ENCODE results near the gene ARHGEF7. TPM values are rescaled to one million over a fixed set of nuclear protein-coding genes. Genes with fewer than 3 reads are reported as not detected.
"Not testable (repeated sequence)": the region's sequence is repeated elsewhere in the genome, so short reads cannot be mapped to it uniquely, and the experiment has no call there.

The ARHGEF7 gene
- total RNA-seq, 1 donor from 2014 or later, result 52.8 TPM

GRCh38 chr13:111248822-111249221 lies 133.7 kb downstream of the ARHGEF7 start:
- DNase-seq (ENCODE audit: low read depth), result peak; percentile 33

- peak; percentile 45 for DNase-seq (ENCODE audit: low read depth)
Measured at GRCh38 chr13:111249637-111250360, 134.7 kb downstream of the ARHGEF7 start.

- DNase-seq (ENCODE audit: low read depth), result no peak
Measured at GRCh38 chr13:111251646-111252445, 136.7 kb downstream of the ARHGEF7 start.

GRCh38 chr13:111252446-111253364 lies 137.6 kb downstream of the ARHGEF7 start:
- no peak for DNase-seq (ENCODE audit: low read depth)

GRCh38 chr13:111253365-111253872 lies 138.3 kb downstream of the ARHGEF7 start:
- no peak for DNase-seq (ENCODE audit: low read depth)

- DNase-seq (ENCODE audit: low read depth), result no peak
Measured at GRCh38 chr13:111255228-111255790, 140.2 kb downstream of the ARHGEF7 start.

- DNase-seq (ENCODE audit: low read depth), result no peak
Measured at GRCh38 chr13:111256458-111256857, 141.3 kb downstream of the ARHGEF7 start.

- DNase-seq (ENCODE audit: low read depth), result no peak
Measured at GRCh38 chr13:111256946-111257345, 141.8 kb downstream of the ARHGEF7 start.

GRCh38 chr13:111257899-111258298 lies 142.8 kb downstream of the ARHGEF7 start:
- not testable (repeated sequence) for DNase-seq (ENCODE audit: low read depth)

- DNase-seq (ENCODE audit: low read depth), result no peak
Measured at GRCh38 chr13:111258637-111259036, 143.5 kb downstream of the ARHGEF7 start.

- no peak for DNase-seq (ENCODE audit: low read depth)
Measured at GRCh38 chr13:111259058-111259457, 143.9 kb downstream of the ARHGEF7 start.

GRCh38 chr13:111261326-111261725 lies 146.2 kb downstream of the ARHGEF7 start:
- no peak for DNase-seq (ENCODE audit: low read depth)

GRCh38 chr13:111262281-111262680 lies 147.2 kb downstream of the ARHGEF7 start:
- no peak for DNase-seq (ENCODE audit: low read depth)

- peak; percentile 86 for DNase-seq (ENCODE audit: low read depth)
Measured at GRCh38 chr13:111262715-111263114, 147.6 kb downstream of the ARHGEF7 start.

GRCh38 chr13:111263566-111263965 lies 148.5 kb downstream of the ARHGEF7 start:
- DNase-seq (ENCODE audit: low read depth), result no peak

GRCh38 chr13:111265006-111265700 lies 150.0 kb downstream of the ARHGEF7 start:
- no peak for DNase-seq (ENCODE audit: low read depth)

- DNase-seq (ENCODE audit: low read depth), result no peak
Measured at GRCh38 chr13:111265701-111266035, 150.6 kb downstream of the ARHGEF7 start.

- DNase-seq (ENCODE audit: low read depth), result peak; percentile 64
Measured at GRCh38 chr13:111267205-111267604, 152.1 kb downstream of the ARHGEF7 start.

- DNase-seq (ENCODE audit: low read depth), result no peak
Measured at GRCh38 chr13:111267784-111268183, 152.7 kb downstream of the ARHGEF7 start.

GRCh38 chr13:111269508-111269907 lies 154.4 kb downstream of the ARHGEF7 start:
- no peak for DNase-seq (ENCODE audit: low read depth)
